HEK293 (cell line): ENCODE measurements around the gene KIF20B.

Experiments
- CTCF ChIP-seq: fragments of 450-650 bp; formaldehyde crosslinking; IDR thresholded peaks from 2 replicates; pipeline ENCODE4 v1.5.1; 2016; ENCODE audit warnings: missing biosample characterization, missing genetic modification characterization
- MEIS1 ChIP-seq: sonication (generic); formaldehyde crosslinking; IDR thresholded peaks from 2 replicates; pipeline ENCODE4 v1.8.1; 2022; ENCODE audit warnings: missing genetic modification reagents, mild to moderate bottlenecking, borderline replicate concordance
- PATZ1 ChIP-seq: fragments of 450-650 bp; formaldehyde crosslinking; IDR thresholded peaks from 2 replicates; pipeline ENCODE4 v1.5.1; 2016; ENCODE audit warnings: missing biosample characterization, missing genetic modification characterization
- REST ChIP-seq: fragments of 450-650 bp; formaldehyde crosslinking; IDR thresholded peaks from 2 replicates; pipeline ENCODE4 v1.5.1; 2016; ENCODE audit warnings: missing biosample characterization, missing genetic modification characterization
- SCRT2 ChIP-seq: fragments of 450-650 bp; formaldehyde crosslinking; IDR thresholded peaks from 2 replicates; pipeline ENCODE4 v1.5.1; 2016; ENCODE audit warnings: missing biosample characterization, missing genetic modification characterization
- YY1 ChIP-seq: fragments of 450-650 bp; formaldehyde crosslinking; IDR thresholded peaks from 2 replicates; pipeline ENCODE4 v1.5.1; 2018; ENCODE audit warnings: missing biosample characterization, missing genetic modification characterization
- ZNF121 ChIP-seq: fragments of 450-650 bp; formaldehyde crosslinking; IDR thresholded peaks from 2 replicates; pipeline ENCODE4 v1.5.1; 2016; ENCODE audit warnings: missing biosample characterization, missing genetic modification characterization
- ZNF140 ChIP-seq: fragments of 450-650 bp; formaldehyde crosslinking; IDR thresholded peaks from 2 replicates; pipeline ENCODE4 v1.5.1; 2016; ENCODE audit warnings: missing biosample characterization, missing genetic modification characterization
- ZNF221 ChIP-seq: fragments of 450-650 bp; formaldehyde crosslinking; IDR thresholded peaks from 2 replicates; pipeline ENCODE4 v1.5.1; 2017; ENCODE audit warnings: missing biosample characterization, missing genetic modification characterization, borderline replicate concordance
- ZNF302 ChIP-seq: fragments of 450-650 bp; formaldehyde crosslinking; IDR thresholded peaks from 2 replicates; pipeline ENCODE4 v1.5.1; 2016; ENCODE audit warnings: missing biosample characterization, missing genetic modification characterization, low read depth
- ZNF529 ChIP-seq: fragments of 450-650 bp; formaldehyde crosslinking; IDR thresholded peaks from 2 replicates; pipeline ENCODE4 v1.5.1; 2017; ENCODE audit warnings: missing genetic modification characterization, missing biosample characterization; ENCODE audit not compliant: insufficient replicate concordance

GRCh38 chr10:89693176-89693575 is 8.2 kb upstream of the KIF20B start:
- TF ChIP-seq ZNF121 (tag by site-specific recombination) = no peak
- TF ChIP-seq CTCF (tag by site-specific recombination) = no peak
- TF ChIP-seq ZNF302 (tag by site-specific recombination) = no peak
- TF ChIP-seq REST (tag by site-specific recombination) = no peak
- TF ChIP-seq ZNF140 (tag by site-specific recombination) = no peak
- no peak for TF ChIP-seq SCRT2 (tag by site-specific recombination)
- TF ChIP-seq ZNF221 (tag by site-specific recombination) = no peak
- TF ChIP-seq YY1 (tag by site-specific recombination) = no peak
- TF ChIP-seq ZNF529 (tag by site-specific recombination) = no peak
- TF ChIP-seq MEIS1 (CRISPR knock-in tag) = no peak
- TF ChIP-seq PATZ1 (tag by site-specific recombination) = no peak
